HEK293T (cell line): ENCODE results near the gene IGF2BP3.

Source experiments
- BHLHE40 ChIP-seq: fragments of 450-650 bp; IDR thresholded peaks from 2 replicates; pipeline ENCODE4 v1.6.1; 2016; ENCODE audit warnings: mild to moderate bottlenecking, moderate library complexity, borderline replicate concordance
- HDGF ChIP-seq: fragments of 450-650 bp; IDR thresholded peaks from 2 replicates; pipeline ENCODE4 v1.6.1; 2017; ENCODE audit warnings: antibody characterized with exemption, borderline replicate concordance

GRCh38 chr7:23336086-23336485 lies 134.2 kb downstream of the IGF2BP3 start:
- TF ChIP-seq HDGF (no peak), BHLHE40 (no peak)
